Measurements from ENCODE around the gene GPR37.

GRCh38 chr7:124697746-124698145 is 67.8 kb downstream of the GPR37 start:
- TF ChIP-seq CTCF (IDR thresholded peaks at IDR 0.05; ENCODE audit: poor library complexity, severe bottlenecking): no peak
- no peak for TF ChIP-seq SMC3 (conservative IDR thresholded peaks at IDR 0.05; ENCODE audit: poor library complexity)
- no peak for TF ChIP-seq MXI1 (conservative IDR thresholded peaks at IDR 0.05; ENCODE audit: poor library complexity, severe bottlenecking)
- no peak for TF ChIP-seq RAD21 (conservative IDR thresholded peaks at IDR 0.05)
- TF ChIP-seq TAF1 (IDR thresholded peaks at IDR 0.05; ENCODE audit: low read depth): no peak
- TF ChIP-seq REST (IDR thresholded peaks at IDR 0.05; ENCODE audit: borderline replicate concordance): no peak
